ENCODE data around the gene LMBRD2. TPM values are rescaled to one million over a fixed set of nuclear protein-coding genes. Genes with fewer than 3 reads are reported as not detected.

The LMBRD2 gene
- polyA plus RNA-seq, 1 donor (not counting 4 experiments of a cell fraction or from before 2014, with no cell fraction given): 4.7 TPM

GRCh38 chr5:36055984-36056383 lies 95.7 kb downstream of the LMBRD2 start:
- Histone ChIP-seq H3K36me3 (ENCODE audit: control insufficient read depth in 2 of 2, extremely low read depth in 1 of 2, insufficient read depth in 2 of 2, low read length in 2 of 2) (no peaks in the 10 kb centered on the region), H3K27ac (ENCODE audit: control insufficient read depth, insufficient read depth, low read length) (no peak overlapping the region), H3K9ac (ENCODE audit: control insufficient read depth, extremely low read depth, insufficient read depth, low read length) (no peak overlapping the region), H4K20me1 (ENCODE audit: control insufficient read depth, extremely low read depth, insufficient read depth, low read length) (no peaks in the 10 kb centered on the region), H3K79me2 (ENCODE audit: control insufficient read depth, insufficient read depth, low read length) (no peaks in the 10 kb centered on the region), H3K27me3 (ENCODE audit: control insufficient read depth, extremely low read depth, insufficient read depth, low read length) (no peaks in the 10 kb centered on the region), H3K9me1 (ENCODE audit: control insufficient read depth, extremely low read depth, insufficient read depth, low read length) (no peaks in the 10 kb centered on the region), H2AFZ (ENCODE audit: control insufficient read depth, low read length) (no peak overlapping the region), H3K9me3 (ENCODE audit: control insufficient read depth, low read depth, low read length) (no peaks in the 10 kb centered on the region), H3K4me1 (ENCODE audit: control insufficient read depth, extremely low read depth, insufficient read depth, low read length) (peaks cover 9% of the 10 kb centered on the region), H3K4me2 (ENCODE audit: control insufficient read depth, extremely low read depth, insufficient read depth, low read depth, low read length) (no peak overlapping the region), H3K4me3 (ENCODE audit: control insufficient read depth in 2 of 3, extremely low read depth in 1 of 3, insufficient read depth in 2 of 3, low read depth in 1 of 3, low read length in 3 of 3) (no peak overlapping the region)
- FAIRE-seq (no peak), DNase-seq (ENCODE audit: low read depth, low spot score) (no peak)
- TF ChIP-seq EZH2 (IDR thresholded peaks at IDR 0.05; ENCODE audit: low read length) (no peak), CTCF (optimal IDR thresholded peaks at IDR 0.05 in 1 of 3, IDR thresholded peaks at IDR 0.05 in 1 of 3, conservative IDR thresholded peaks at IDR 0.05 in 1 of 3; ENCODE audit: extremely low read depth in 1 of 3, insufficient read depth in 2 of 3, low read length in 3 of 3) (no peak)
- dilution Hi-C loops (cut with MboI; ENCODE audit: extremely low pct_ligation_motif_present, low sequenced_read_pairs): no loop called here

DNA sequence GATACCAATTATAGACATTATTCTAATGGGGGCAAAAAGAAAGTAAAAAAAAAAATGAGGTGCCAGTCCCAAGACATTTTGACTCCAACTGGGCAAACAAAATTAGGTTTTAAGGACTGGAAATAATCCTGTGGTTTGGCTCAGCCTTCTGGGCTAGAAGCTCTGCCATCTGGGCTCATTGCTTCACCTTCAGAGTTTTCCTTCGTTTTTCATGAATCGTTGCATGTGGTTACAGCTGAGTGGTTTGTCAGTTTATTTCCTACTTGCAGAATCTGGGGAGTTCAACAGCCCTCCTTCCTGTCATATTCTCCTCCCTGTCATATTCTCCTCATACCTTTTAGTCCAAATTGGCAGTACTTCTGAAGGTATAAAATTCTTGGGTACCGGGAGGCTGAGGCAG lies 97.0 kb downstream of the LMBRD2 start:
- no peak overlapping the region for H3K27ac ChIP-seq (ENCODE audit: control insufficient read depth, insufficient read depth, low read length)
- H3K9me1 ChIP-seq (ENCODE audit: control insufficient read depth, extremely low read depth, insufficient read depth, low read length): no peaks in the 10 kb centered on the region
- no peak for DNase-seq (ENCODE audit: low read depth, low spot score)
- H3K4me3 ChIP-seq (ENCODE audit: control insufficient read depth in 2 of 3, extremely low read depth in 1 of 3, insufficient read depth in 2 of 3, low read depth in 1 of 3, low read length in 3 of 3): no peak overlapping the region
- no peak overlapping the region for H3K9ac ChIP-seq (ENCODE audit: control insufficient read depth, extremely low read depth, insufficient read depth, low read length)
- FAIRE-seq: no peak
- no peak overlapping the region for H2AFZ ChIP-seq (ENCODE audit: control insufficient read depth, low read length)
- TF ChIP-seq CTCF (optimal IDR thresholded peaks at IDR 0.05 in 1 of 3, IDR thresholded peaks at IDR 0.05 in 1 of 3, conservative IDR thresholded peaks at IDR 0.05 in 1 of 3; ENCODE audit: extremely low read depth in 1 of 3, insufficient read depth in 2 of 3, low read length in 3 of 3) (no peak), EZH2 (IDR thresholded peaks at IDR 0.05; ENCODE audit: low read length) (no peak)
- no peak overlapping the region for H3K4me2 ChIP-seq (ENCODE audit: control insufficient read depth, extremely low read depth, insufficient read depth, low read depth, low read length)
- peaks cover 5% of the 10 kb centered on the region for H3K4me1 ChIP-seq (ENCODE audit: control insufficient read depth, extremely low read depth, insufficient read depth, low read length)
- dilution Hi-C loops (cut with MboI; ENCODE audit: extremely low pct_ligation_motif_present, low sequenced_read_pairs): no loop called here
- H3K79me2 ChIP-seq (ENCODE audit: control insufficient read depth, insufficient read depth, low read length): no peaks in the 10 kb centered on the region
- H3K36me3 ChIP-seq (ENCODE audit: control insufficient read depth in 2 of 2, extremely low read depth in 1 of 2, insufficient read depth in 2 of 2, low read length in 2 of 2): no peaks in the 10 kb centered on the region
- H3K27me3 ChIP-seq (ENCODE audit: control insufficient read depth, extremely low read depth, insufficient read depth, low read length): no peaks in the 10 kb centered on the region
- no peaks in the 10 kb centered on the region for H4K20me1 ChIP-seq (ENCODE audit: control insufficient read depth, extremely low read depth, insufficient read depth, low read length)
- no peaks in the 10 kb centered on the region for H3K9me3 ChIP-seq (ENCODE audit: control insufficient read depth, low read depth, low read length)

Measured in keratinocyte (primary cell).